OCI-LY3 (cell line): ENCODE measurements around the gene TRMT1.

Experiments used
- H2AFZ ChIP-seq: fragments of 200-600, 300-600 bp; shearing (Covaris generic); 2 replicates; pipeline ENCODE4 v1.6.0; 2014; ENCODE audit warnings: antibody characterized with exemption, low read depth, low read length
- H3K27ac ChIP-seq: fragments of 200-600, 300-600 bp; sonication (generic); 2 replicates; pipeline ENCODE4 v1.5.1; 2014; ENCODE audit warnings: mild to moderate bottlenecking, low read length, moderate library complexity, mixed read lengths
- H3K27me3 ChIP-seq: fragments of 200-600, 300-600 bp; sonication (generic); 2 replicates; pipeline ENCODE4 v1.6.1; 2014; ENCODE audit warnings: low read depth, low read length, mixed read lengths
- H3K36me3 ChIP-seq: fragments of 200-600, 300-600 bp; sonication (generic); replicated peaks from 2 replicates; pipeline ENCODE3; 2014; ENCODE audit warnings: low read depth, low read length, mixed read lengths
- H3K4me1 ChIP-seq: fragments of 300-600, 200-600 bp; sonication (generic); 2 replicates; pipeline ENCODE4 v1.6.1; 2014; ENCODE audit warnings: low read length, mixed read lengths
- H3K4me2 ChIP-seq: fragments of 200-600, 300-600 bp; sonication (generic); 2 replicates; pipeline ENCODE4 v1.6.1; 2014; ENCODE audit warnings: low read length, mixed read lengths
- H3K4me3 ChIP-seq: fragments of 300-600, 200-600 bp; sonication (generic); 2 replicates; pipeline ENCODE4 v1.5.1; 2014; ENCODE audit warnings: antibody characterized with exemption, mild to moderate bottlenecking, low read length, moderate library complexity
- H3K79me2 ChIP-seq: fragments of 300-600, 200-600 bp; shearing (Covaris generic); 2 replicates; pipeline ENCODE4 v1.6.1; 2014; ENCODE audit warnings: mild to moderate bottlenecking, low read length, mixed read lengths
- H3K9ac ChIP-seq: fragments of 300-600, 200-600 bp; shearing (Covaris generic); 2 replicates; pipeline ENCODE4 v1.6.0; 2014; ENCODE audit warnings: mild to moderate bottlenecking, low read length, moderate library complexity
- H3K9me3 ChIP-seq: fragments of 200-600, 300-600 bp; shearing (Covaris generic); 2 replicates; pipeline ENCODE4 v1.6.1; 2014; ENCODE audit warnings: low read length, mixed read lengths; ENCODE audit not compliant: insufficient read depth
- H4K20me1 ChIP-seq: fragments of 200-600, 300-600 bp; sonication (generic); 2 replicates; pipeline ENCODE4 v1.6.1; 2016; ENCODE audit warnings: low read length, mixed read lengths; ENCODE audit not compliant: insufficient read depth
- EZH2phosphoT487 ChIP-seq: fragments of 200-600 bp; shearing (Covaris generic); IDR thresholded peaks from 2 replicates; pipeline ENCODE4 v1.6.1; 2018; ENCODE audit warnings: antibody characterized with exemption, mixed run types, low read depth
- TF ChIP-seq, protein P1 (sequence below): fragments of 200-600, 300-600 bp; sonication (generic); IDR thresholded peaks from 2 replicates; pipeline ENCODE4 v1.5.1; 2014; ENCODE audit warnings: antibody characterized with exemption, low read length, low read depth

Gene TRMT1

DNA sequence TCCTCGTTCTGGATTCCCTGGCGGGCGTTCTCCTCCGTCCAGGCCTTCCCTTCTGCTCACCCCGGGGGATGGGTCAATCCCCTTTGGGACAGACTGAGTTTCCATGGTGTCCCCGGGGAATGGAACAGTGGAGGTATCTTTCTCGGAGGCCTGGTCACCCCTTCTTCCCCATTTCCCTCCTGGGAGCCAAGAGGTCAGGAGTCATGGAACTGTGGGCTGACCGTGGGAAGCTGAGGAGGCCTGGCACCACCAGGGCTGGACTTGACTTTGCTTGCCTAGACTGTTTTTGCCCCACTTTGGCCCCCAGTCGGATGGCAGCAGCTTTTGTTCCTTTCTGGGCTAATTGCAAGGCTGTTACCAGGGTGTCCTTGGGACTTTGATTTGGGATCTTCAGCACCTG lies 3.5 kb upstream of the TRMT1 start:
- H3K27ac ChIP-seq, result no peak overlapping the region
- H3K4me2 ChIP-seq, result peak overlapping the region; percentile 78; the same call in 1 of the 2 replicates
- H3K4me1 ChIP-seq, result peaks cover 16% of the 10 kb centered on the region

DNA sequence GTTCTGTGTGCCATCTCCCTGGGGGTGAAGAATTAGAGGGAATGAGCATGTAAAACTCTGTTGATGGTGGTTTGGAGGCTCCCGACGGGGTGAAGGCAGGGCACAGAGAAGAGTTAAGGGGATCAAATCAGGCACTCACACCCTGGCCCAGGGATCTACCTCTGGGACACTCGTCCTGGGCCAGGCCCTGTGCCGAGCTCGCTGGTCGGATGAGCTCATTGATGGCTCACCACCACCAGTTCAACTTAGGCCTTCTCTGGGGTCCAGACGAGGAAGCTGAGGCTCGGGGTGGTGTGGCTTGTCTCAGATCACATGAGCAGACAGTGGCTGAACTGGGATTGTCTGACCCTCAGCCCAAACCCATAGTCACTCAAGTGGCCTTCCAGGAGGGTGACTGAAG lies 3.1 kb upstream of the TRMT1 start:
- Histone ChIP-seq H3K4me3 (peak overlapping the region; percentile 96), H2AFZ (no peak overlapping the region), H3K4me1 (peaks cover 16% of the 10 kb centered on the region), H4K20me1 (peaks cover 50% of the 10 kb centered on the region), H3K79me2 (peaks cover 86% of the 10 kb centered on the region), H3K27me3 (no peaks in the 10 kb centered on the region), H3K36me3 (peaks cover 7% of the 10 kb centered on the region), H3K9ac (peak overlapping the region; percentile 99), H3K27ac (no peak overlapping the region), H3K4me2 (peak overlapping the region; percentile 78), H3K9me3 (no peaks in the 10 kb centered on the region)
- TF ChIP-seq, protein P1, sequence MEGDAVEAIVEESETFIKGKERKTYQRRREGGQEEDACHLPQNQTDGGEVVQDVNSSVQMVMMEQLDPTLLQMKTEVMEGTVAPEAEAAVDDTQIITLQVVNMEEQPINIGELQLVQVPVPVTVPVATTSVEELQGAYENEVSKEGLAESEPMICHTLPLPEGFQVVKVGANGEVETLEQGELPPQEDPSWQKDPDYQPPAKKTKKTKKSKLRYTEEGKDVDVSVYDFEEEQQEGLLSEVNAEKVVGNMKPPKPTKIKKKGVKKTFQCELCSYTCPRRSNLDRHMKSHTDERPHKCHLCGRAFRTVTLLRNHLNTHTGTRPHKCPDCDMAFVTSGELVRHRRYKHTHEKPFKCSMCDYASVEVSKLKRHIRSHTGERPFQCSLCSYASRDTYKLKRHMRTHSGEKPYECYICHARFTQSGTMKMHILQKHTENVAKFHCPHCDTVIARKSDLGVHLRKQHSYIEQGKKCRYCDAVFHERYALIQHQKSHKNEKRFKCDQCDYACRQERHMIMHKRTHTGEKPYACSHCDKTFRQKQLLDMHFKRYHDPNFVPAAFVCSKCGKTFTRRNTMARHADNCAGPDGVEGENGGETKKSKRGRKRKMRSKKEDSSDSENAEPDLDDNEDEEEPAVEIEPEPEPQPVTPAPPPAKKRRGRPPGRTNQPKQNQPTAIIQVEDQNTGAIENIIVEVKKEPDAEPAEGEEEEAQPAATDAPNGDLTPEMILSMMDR, result no peak
- no peak for TF ChIP-seq EZH2phosphoT487

More for the DNA sequence above, 3.5 kb upstream of the TRMT1 start:
- H4K20me1 ChIP-seq, result peaks cover 53% of the 10 kb centered on the region
- H3K36me3 ChIP-seq, result peaks cover 7% of the 10 kb centered on the region
- H3K27me3 ChIP-seq, result no peaks in the 10 kb centered on the region
- no peak overlapping the region for H2AFZ ChIP-seq
- no peak overlapping the region for H3K9ac ChIP-seq
- H3K9me3 ChIP-seq, result no peaks in the 10 kb centered on the region
- H3K4me3 ChIP-seq, result no peak overlapping the region
- peaks cover 86% of the 10 kb centered on the region for H3K79me2 ChIP-seq
- TF ChIP-seq EZH2phosphoT487, result no peak
- TF ChIP-seq, protein P1, result no peak

DNA sequence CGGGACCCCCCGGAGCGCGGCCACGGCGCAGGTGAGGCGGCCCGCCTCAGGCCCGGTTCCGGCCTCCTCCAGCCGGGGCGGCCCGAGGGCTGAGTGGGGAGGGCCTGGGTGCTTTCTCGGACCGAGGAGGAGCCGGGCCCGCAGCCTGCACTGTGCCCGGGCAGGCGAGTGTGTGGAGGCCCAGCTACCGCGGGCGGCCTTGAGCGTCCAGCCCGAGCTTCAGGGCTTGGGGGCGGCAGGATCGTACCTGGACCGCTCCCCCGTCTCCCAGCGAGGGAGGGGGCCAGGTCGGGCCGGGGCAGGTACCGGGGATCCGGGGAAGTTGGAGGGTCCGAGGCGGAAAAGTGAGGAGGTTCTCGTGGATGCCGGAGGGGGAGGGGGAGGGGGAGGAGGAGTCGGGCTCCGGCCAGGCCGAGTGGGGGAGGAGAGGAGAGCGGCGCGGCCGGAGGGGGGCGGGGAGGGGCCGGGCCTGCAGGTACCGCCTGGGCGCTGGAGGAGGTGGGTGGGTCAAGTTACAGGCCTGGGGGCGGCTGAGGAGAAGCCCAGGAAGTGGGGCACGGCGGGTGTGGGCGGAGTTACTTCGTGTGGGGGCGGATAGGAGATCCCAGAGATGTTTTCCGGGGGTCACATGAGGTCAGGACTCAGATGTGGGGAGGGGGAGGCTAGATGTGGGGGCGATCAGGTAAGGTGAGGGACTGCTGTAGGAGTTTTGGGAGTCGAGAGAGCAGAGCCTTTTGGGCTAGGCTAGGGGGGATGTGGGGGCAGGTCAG lies 2.1 kb upstream of the TRMT1 start:
- peak overlapping the region; percentile 99 for H3K9ac ChIP-seq
- peaks cover 7% of the 10 kb centered on the region for H3K36me3 ChIP-seq
- H3K4me1 ChIP-seq, result peaks cover 16% of the 10 kb centered on the region
- TF ChIP-seq, protein P1, result no peak
- no peak for TF ChIP-seq EZH2phosphoT487
- H3K27me3 ChIP-seq, result no peaks in the 10 kb centered on the region
- peaks cover 45% of the 10 kb centered on the region for H4K20me1 ChIP-seq
- H3K9me3 ChIP-seq, result no peaks in the 10 kb centered on the region
- H3K27ac ChIP-seq, result peak overlapping the region; percentile 72
- H3K4me2 ChIP-seq, result peak overlapping the region; percentile 78
- H2AFZ ChIP-seq, result no peak overlapping the region
- H3K79me2 ChIP-seq, result peaks cover 76% of the 10 kb centered on the region
- H3K4me3 ChIP-seq, result peak overlapping the region; percentile 96

DNA sequence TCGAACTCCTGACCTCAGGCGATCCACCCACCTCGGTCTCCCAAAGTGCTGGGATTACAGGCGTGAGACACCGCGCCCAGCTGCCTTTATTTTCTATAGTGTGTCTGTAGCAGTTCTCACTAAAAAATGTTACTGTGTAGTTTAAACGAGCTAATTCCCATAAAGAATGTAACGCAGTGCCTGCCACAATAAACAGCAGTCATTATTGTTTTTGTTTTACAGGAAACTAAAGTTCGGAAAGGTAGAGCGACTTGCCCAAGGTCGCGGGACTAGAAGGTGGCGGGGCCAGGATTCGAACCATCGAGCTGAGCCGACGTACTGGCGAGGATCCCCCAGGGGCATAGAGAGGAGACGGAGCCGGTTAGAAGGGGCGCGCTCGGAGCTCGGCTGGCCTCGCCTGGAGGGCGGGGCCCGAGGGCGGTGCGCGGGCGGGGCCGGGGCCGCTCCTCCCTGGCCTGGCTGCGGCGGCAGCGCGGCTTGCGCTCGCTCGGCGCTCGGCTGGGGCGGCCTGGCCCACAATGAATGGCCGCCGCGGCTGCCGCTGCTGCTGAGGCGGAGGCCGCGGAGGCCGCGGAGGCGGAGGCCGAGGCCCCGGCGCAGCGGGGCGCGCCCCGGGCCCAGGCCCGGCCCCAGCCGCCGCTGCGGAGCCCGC lies 1.4 kb upstream of the TRMT1 start, which contains the start of gene NACC1:
Gene NACC1, plus strand, starts transcription at position 493 of the 652 bp plus-strand sequence. CDS start 16,944 bp downstream, outside the sequence.
- TF ChIP-seq, protein P1, result no peak
- TF ChIP-seq EZH2phosphoT487, result no peak
- Histone ChIP-seq H3K4me1 (peaks cover 16% of the 10 kb centered on the region), H3K79me2 (peaks cover 69% of the 10 kb centered on the region), H2AFZ (peak within 1 kb of the TSS; percentile 84), H3K9me3 (no peaks in the 10 kb centered on the region), H3K4me2 (peak within 1 kb of the TSS; percentile 97), H3K9ac (peak within 1 kb of the TSS; percentile 99), H3K27ac (peak within 1 kb of the TSS; percentile 80), H3K27me3 (no peaks in the 10 kb centered on the region), H3K36me3 (peaks cover 7% of the 10 kb centered on the region), H4K20me1 (peaks cover 41% of the 10 kb centered on the region), H3K4me3 (peak within 1 kb of the TSS; percentile 96)
